Hepatocyte (in vitro differentiated cells): ENCODE measurements around the gene TAX1BP3.

Experiments
- EZH2 ChIP-seq: fragments of 200-600 bp; sonication (generic); IDR thresholded peaks from 2 replicates; pipeline ENCODE4 v1.6.1; 2016; ENCODE audit warnings: antibody characterized with exemption, mild to moderate bottlenecking, borderline replicate concordance
- TF ChIP-seq, protein P1 (sequence below): fragments of 200-600 bp; sonication (generic); IDR thresholded peaks from 2 replicates; pipeline ENCODE4 v1.5.1; 2016; ENCODE audit warnings: antibody characterized with exemption, mild to moderate bottlenecking; ENCODE audit not compliant: poor library complexity

DNA sequence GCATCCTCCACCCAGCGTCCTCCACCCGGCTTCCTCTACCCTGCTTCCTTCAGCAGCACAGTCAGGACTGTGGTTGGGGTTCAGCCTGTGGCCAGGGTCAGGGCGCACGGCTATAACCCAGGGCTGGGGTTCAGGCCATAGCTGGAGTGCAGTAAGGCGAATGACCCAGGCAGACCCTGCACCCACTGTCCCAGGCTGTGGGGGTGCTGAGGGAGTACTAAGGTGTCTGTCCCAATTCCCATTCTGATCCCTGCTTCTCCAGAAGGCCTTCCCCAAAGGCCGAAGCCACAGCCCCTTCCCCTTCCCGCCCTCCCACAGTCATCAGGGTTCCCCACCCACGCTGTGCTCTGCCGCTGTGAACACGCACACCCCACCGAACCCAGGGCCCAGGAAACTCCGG, 12.7 kb upstream of the TAX1BP3 start:
- TF ChIP-seq, protein P1, sequence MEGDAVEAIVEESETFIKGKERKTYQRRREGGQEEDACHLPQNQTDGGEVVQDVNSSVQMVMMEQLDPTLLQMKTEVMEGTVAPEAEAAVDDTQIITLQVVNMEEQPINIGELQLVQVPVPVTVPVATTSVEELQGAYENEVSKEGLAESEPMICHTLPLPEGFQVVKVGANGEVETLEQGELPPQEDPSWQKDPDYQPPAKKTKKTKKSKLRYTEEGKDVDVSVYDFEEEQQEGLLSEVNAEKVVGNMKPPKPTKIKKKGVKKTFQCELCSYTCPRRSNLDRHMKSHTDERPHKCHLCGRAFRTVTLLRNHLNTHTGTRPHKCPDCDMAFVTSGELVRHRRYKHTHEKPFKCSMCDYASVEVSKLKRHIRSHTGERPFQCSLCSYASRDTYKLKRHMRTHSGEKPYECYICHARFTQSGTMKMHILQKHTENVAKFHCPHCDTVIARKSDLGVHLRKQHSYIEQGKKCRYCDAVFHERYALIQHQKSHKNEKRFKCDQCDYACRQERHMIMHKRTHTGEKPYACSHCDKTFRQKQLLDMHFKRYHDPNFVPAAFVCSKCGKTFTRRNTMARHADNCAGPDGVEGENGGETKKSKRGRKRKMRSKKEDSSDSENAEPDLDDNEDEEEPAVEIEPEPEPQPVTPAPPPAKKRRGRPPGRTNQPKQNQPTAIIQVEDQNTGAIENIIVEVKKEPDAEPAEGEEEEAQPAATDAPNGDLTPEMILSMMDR, result no peak
- TF ChIP-seq EZH2, result no peak
